ENCODE data around the gene KCNE4. TPM values are rescaled to one million over a fixed set of nuclear protein-coding genes. Genes with fewer than 3 reads are reported as not detected.

KCNE4 gene, protein sequence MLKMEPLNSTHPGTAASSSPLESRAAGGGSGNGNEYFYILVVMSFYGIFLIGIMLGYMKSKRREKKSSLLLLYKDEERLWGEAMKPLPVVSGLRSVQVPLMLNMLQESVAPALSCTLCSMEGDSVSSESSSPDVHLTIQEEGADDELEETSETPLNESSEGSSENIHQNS
- total RNA-seq (2022; extraction: Qiagen RNA extraction) = 0.43 to 0.56 TPM (median 0.50 TPM) in 5 replicates

DNA sequence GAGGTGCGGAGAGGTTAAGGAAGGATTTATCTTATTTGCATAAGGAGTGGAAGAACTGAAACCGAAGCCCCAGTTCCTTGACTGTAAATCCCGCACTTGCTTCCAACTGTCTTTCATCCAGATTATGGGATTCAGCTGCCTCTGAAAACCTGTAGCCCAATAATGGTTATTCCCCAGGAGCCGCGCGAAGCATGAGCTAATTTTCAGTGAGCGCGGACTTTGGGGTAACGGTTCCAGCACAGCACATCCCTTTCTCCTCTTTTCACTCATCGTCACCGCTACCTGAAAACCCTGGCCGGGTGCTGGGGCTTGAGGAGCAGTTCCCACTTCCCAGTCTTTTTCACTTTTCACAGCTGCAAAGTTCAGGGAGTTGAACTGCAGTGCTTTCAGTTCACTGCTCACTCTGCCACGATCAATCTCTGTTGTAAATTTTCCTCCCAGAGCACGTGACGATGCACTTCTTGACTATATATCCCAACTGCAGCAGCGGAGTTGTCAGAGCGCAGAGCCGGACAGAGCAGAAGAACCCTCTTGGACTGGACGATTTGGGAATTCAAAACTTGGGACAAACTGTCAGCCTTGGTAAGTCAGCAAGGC lies at the start of gene KCNE4:
Gene KCNE4 (plus strand): TSS at position 498 of the 597 bp plus-strand sequence. CDS start 641 bp downstream, outside the sequence.

Other genes with a start within 250 kb of the KCNE4 start
- gene ACSL3, start 191.2 kb upstream of the KCNE4 start, total RNA-seq (2022; extraction: Qiagen RNA extraction) = 116 to 172 TPM (median 141 TPM) in 5 replicates

All from A549 treated with Mapracorat at 1 μM for 4 hours (cell line).